Measurements from ENCODE around the gene THSD4. TPM values are rescaled to one million over a fixed set of nuclear protein-coding genes. Genes with fewer than 3 reads are reported as not detected.
"Not testable (repeated sequence)": the region's sequence is repeated elsewhere in the genome, so short reads cannot be mapped to it uniquely, and the experiment has no call there.

THSD4 gene
- total RNA-seq, 1 donor from 2014 or later: 1.4 TPM

DNA sequence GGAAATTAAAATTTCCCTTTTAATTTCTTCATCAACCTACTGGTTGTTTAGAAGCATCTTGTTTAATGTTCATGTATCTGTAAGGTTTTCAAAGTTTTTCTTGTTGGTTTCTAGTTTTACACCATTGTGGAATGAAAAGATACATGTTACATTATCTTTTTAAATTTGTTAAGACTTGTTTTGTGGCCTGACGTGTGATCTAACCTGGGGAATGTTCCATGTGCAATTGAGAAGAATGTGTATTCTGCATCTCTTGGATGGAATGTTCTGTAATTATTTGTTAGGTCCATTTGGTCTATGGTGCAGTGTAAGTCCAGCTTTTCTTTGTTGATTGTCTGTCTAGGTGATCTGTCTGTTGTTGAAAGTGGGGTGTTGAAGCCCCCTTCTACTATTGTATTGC lies 45.7 kb downstream of the THSD4 start:
- no peak overlapping the region for H3K4me3 Mint-ChIP-seq
- peaks cover 15% of the 10 kb centered on the region for H3K36me3 Mint-ChIP-seq (ENCODE audit: low read depth)
- H3K4me1 Mint-ChIP-seq: no peaks in the 10 kb centered on the region
- H3K27ac Mint-ChIP-seq (ENCODE audit: unreplicated experiment): no peak overlapping the region
- DNase-seq (ENCODE audit: low read depth, low spot score): no peak
- peaks cover 21% of the 10 kb centered on the region for H3K9me3 Mint-ChIP-seq
- TF ChIP-seq, protein P1, sequence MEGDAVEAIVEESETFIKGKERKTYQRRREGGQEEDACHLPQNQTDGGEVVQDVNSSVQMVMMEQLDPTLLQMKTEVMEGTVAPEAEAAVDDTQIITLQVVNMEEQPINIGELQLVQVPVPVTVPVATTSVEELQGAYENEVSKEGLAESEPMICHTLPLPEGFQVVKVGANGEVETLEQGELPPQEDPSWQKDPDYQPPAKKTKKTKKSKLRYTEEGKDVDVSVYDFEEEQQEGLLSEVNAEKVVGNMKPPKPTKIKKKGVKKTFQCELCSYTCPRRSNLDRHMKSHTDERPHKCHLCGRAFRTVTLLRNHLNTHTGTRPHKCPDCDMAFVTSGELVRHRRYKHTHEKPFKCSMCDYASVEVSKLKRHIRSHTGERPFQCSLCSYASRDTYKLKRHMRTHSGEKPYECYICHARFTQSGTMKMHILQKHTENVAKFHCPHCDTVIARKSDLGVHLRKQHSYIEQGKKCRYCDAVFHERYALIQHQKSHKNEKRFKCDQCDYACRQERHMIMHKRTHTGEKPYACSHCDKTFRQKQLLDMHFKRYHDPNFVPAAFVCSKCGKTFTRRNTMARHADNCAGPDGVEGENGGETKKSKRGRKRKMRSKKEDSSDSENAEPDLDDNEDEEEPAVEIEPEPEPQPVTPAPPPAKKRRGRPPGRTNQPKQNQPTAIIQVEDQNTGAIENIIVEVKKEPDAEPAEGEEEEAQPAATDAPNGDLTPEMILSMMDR (conservative IDR thresholded peaks at IDR 0.05): no peak
- no peaks in the 10 kb centered on the region for H3K27me3 Mint-ChIP-seq (ENCODE audit: low read depth)

DNA sequence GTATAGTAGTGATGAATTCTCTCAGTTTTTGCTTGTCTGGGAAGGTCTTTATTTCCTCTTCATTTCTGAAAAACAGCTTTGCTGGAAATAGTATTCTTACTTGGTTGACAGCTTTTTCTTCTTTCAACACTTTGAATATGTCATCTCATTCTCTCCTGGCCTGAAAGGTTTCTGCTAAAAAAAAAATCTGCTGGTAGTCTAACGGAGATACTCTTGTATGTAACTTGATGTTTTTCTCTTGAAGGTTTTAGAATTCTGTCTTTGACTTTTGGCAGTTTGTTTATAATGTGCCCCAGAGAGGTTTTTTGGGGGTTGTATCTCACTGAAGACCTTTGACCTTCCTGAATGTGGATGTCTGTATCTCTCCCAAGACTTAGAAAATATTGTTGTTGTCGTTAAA lies 47.0 kb downstream of the THSD4 start:
- peaks cover 15% of the 10 kb centered on the region for H3K36me3 Mint-ChIP-seq (ENCODE audit: low read depth)
- H3K4me3 Mint-ChIP-seq: no peak overlapping the region
- no peaks in the 10 kb centered on the region for H3K27me3 Mint-ChIP-seq (ENCODE audit: low read depth)

DNA sequence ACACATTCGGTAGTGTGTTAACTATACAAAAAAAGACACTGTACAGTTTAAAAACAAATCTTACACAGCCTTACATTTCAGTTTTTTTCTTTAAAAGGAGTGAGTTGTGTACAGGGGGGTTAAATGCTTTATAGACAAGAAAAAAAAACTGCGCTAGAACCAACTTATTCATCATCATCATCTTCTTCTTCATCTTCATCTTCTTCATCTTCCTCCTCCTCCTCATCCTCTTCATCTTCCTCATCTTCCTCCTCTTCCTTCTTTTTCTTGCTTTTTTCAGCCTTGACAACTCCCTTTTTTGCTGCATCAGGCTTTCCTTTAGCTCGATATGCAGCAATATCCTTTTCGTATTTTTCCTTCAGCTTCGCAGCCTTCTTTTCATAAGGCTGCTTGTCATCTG lies 49.3 kb downstream of the THSD4 start:
- H3K36me3 Mint-ChIP-seq (ENCODE audit: low read depth): peaks cover 15% of the 10 kb centered on the region
- H3K27me3 Mint-ChIP-seq (ENCODE audit: low read depth): not testable (repeated sequence)

More for the DNA sequence above, 47.0 kb downstream of the THSD4 start:
- Mint-ChIP-seq H3K9me3 (peaks cover 21% of the 10 kb centered on the region), H3K27ac (ENCODE audit: unreplicated experiment) (no peak overlapping the region), H3K4me1 (no peaks in the 10 kb centered on the region)
- TF ChIP-seq, protein P1 (conservative IDR thresholded peaks at IDR 0.05): no peak
- no peak for DNase-seq (ENCODE audit: low read depth, low spot score)

DNA sequence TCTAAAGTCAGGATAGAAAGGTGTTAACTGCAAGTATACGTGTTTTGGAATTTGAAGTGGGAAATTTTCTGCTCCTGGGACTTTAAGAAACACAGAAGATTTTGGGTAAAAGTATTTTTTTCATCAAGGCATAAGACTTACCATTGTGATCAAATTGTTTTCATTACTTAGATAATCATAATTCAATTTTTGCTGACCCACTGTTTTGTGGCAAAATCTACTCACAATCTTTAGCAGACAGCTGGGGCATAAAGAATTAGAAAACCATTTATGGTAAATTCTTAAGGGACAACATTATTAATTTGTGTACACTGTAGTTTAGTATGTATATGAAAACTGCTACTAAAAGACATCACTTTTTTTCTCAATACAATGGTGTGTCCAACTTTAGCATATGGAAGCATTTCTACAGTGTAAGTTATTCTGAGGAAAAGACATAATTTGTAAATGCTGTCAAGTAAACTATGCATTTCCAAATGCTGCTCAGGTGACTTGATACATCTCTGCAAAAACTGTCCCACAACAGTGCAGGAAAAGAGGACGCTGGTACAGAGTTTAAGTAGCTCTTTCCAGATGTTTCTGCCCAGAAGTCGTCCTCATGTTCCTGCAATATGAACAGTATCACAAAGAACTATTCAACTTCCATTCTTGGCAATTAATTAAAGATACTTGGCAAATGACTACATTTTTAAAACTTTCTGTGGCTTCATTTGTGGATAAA lies 52.3 kb downstream of the THSD4 start:
- DNase-seq (ENCODE audit: low read depth, low spot score): no peak
- Mint-ChIP-seq H3K36me3 (ENCODE audit: low read depth) (peaks cover 6% of the 10 kb centered on the region), H3K4me3 (no peak overlapping the region), H3K27me3 (ENCODE audit: low read depth) (no peaks in the 10 kb centered on the region), H3K9me3 (peaks cover 12% of the 10 kb centered on the region), H3K27ac (ENCODE audit: unreplicated experiment) (no peak overlapping the region), H3K4me1 (no peaks in the 10 kb centered on the region)
- TF ChIP-seq, protein P1 (conservative IDR thresholded peaks at IDR 0.05): no peak

More for the DNA sequence above, 49.3 kb downstream of the THSD4 start:
- H3K4me1 Mint-ChIP-seq; DNase-seq (ENCODE audit: low read depth, low spot score); H3K27ac Mint-ChIP-seq (ENCODE audit: unreplicated experiment); H3K4me3 Mint-ChIP-seq: not testable (repeated sequence)
- H3K9me3 Mint-ChIP-seq: peaks cover 21% of the 10 kb centered on the region

DNA sequence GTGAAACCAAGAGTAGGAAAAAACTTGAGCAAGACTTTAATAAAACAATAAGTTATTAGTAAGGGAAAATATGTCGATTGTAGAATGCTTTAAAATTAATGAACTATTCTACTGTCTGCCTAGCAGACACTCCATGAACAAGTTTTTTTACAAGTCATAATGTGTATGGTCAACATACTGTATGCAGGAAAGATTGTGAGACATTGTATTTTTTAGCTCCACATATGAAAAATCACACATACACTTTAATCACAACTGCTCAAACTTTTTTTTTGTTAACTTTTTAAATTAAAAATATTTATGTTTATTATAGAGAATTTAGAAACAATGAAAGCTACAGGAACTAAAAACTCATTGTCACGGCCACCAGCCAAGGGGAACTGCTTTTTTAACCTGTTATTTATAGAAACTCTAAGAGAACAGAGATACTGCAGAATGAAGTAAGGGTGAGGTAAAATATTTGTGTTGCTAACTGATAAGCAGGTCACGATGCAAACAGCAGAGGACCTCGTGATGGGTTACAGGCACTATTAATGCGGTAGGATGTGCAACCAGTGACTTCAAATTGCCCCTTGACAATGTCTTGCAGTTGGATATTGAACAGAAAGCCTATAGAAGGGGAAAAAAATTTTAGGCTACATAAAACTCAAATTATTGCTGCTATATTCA lies 53.0 kb downstream of the THSD4 start:
- peaks cover 6% of the 10 kb centered on the region for H3K36me3 Mint-ChIP-seq (ENCODE audit: low read depth)
- H3K9me3 Mint-ChIP-seq: peaks cover 9% of the 10 kb centered on the region
- H3K27ac Mint-ChIP-seq (ENCODE audit: unreplicated experiment): no peak overlapping the region
- H3K27me3 Mint-ChIP-seq (ENCODE audit: low read depth): no peaks in the 10 kb centered on the region
- TF ChIP-seq, protein P1 (conservative IDR thresholded peaks at IDR 0.05): no peak
- DNase-seq (ENCODE audit: low read depth, low spot score): no peak
- no peaks in the 10 kb centered on the region for H3K4me1 Mint-ChIP-seq
- no peak overlapping the region for H3K4me3 Mint-ChIP-seq

DNA sequence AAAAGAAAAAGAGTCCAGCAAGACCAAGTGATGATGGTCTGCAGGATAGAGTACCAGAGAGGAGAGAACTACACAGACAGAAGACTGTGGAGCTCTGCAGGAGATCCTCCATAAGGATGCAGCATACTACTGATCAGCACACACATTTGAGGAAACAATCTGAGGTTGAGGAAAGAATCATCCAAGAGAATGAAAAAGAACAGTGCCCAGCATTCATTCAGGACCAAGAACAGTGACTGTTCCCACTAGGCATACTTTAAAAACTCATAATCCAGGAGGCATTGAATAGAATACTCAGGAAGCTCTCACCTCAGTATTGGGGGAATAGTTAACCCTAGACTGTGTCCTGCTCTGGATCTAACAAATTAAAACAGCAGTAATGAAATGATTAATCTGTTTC lies 54.9 kb downstream of the THSD4 start:
- no peak for DNase-seq (ENCODE audit: low read depth, low spot score)
- peaks cover 4% of the 10 kb centered on the region for H3K36me3 Mint-ChIP-seq (ENCODE audit: low read depth)
- no peaks in the 10 kb centered on the region for H3K4me1 Mint-ChIP-seq
- H3K4me3 Mint-ChIP-seq: no peak overlapping the region
- H3K27ac Mint-ChIP-seq (ENCODE audit: unreplicated experiment): no peak overlapping the region
- H3K27me3 Mint-ChIP-seq (ENCODE audit: low read depth): no peaks in the 10 kb centered on the region
- TF ChIP-seq, protein P1 (conservative IDR thresholded peaks at IDR 0.05): no peak
- H3K9me3 Mint-ChIP-seq: peaks cover 7% of the 10 kb centered on the region
